HL-60 (cell line): ENCODE measurements around the gene FADD.

ENCODE experiments used
- CTCF ChIP-seq: IDR thresholded peaks from one replicate; pipeline ENCODE4 v1.5.1; 2011; ENCODE audit warnings: low read length, control low read depth, inconsistent platforms; ENCODE audit not compliant: insufficient read depth
- GABPA ChIP-seq: IDR thresholded peaks from 2 replicates; pipeline ENCODE4 v1.6.1; 2012; ENCODE audit warnings: low read depth
- POLR2AphosphoS5 ChIP-seq: IDR thresholded peaks from 2 replicates; pipeline ENCODE4 v1.6.1; 2012; ENCODE audit warnings: low read depth
- REST ChIP-seq: IDR thresholded peaks from 2 replicates; pipeline ENCODE4 v1.6.1; 2012; ENCODE audit warnings: low read depth; ENCODE audit not compliant: insufficient replicate concordance
- SPI1 ChIP-seq: IDR thresholded peaks from 2 replicates; pipeline ENCODE4 v1.6.1; 2012; ENCODE audit warnings: low read depth, mild to moderate bottlenecking, borderline replicate concordance

DNA sequence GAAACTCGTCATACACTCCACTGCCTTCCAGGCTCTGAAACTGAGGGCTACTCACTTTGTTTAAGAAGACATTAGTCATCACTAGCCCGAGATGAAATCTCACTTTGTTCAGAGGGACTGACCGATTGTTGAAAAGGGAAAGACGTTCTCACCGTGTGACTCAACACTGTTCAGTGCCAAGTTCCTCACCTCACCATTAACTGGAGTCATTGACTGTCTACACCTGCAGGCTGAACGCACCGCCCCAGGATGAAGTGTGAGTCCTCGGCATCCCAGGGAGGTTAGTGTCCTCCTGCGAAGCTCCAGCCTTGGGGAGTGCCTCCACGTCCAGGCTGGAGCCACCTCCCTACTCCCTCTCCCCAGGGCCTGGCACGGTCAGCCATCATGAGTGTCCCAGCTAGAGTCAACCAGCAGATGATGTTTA lies 30.4 kb downstream of the FADD start:
- TF ChIP-seq CTCF (no peak), GABPA (no peak), POLR2AphosphoS5 (no peak), REST (no peak), SPI1 (no peak)
